Naive B cell (primary cell): ENCODE results near the gene CDC42SE1. TPM values are rescaled to one million over a fixed set of nuclear protein-coding genes. Genes with fewer than 3 reads are reported as not detected.

Experiments used
- polyA plus RNA-seq, 6 donors: library from polyadenylated mRNA; unstranded; fragments of 300-500 nt; fragmentation: Illumina TruSeq; gene quantifications; one replicate each; pipeline ENCODE4 v1.2.3, GENCODE V29; 2021; ENCODE audit warnings: low read depth in 6 of 6

The CDC42SE1 gene
- polyA plus RNA-seq, 6 donors from 2014 or later: 98.9 to 152 (median 119) TPM

Other genes with a start within 250 kb of the CDC42SE1 start
- 10 to 100 TPM; 15.0 to 33.4 (median 26.0) TPM for gene ARNT, start 183.0 kb downstream of the CDC42SE1 start, polyA plus RNA-seq
- gene CTXND2, start 172.5 kb downstream of the CDC42SE1 start, polyA plus RNA-seq: not detected
- gene SETDB1, start 133.3 kb downstream of the CDC42SE1 start, polyA plus RNA-seq: 10 to 100 TPM; 16.5 to 30.5 (median 22.6) TPM
- 100 to 1,000 TPM in 4 of 6 donors, 10 to 100 TPM in 2; 95.5 to 127 (median 115) TPM for gene CERS2, start 84.8 kb downstream of the CDC42SE1 start, polyA plus RNA-seq
- gene ANXA9, start 77.3 kb downstream of the CDC42SE1 start, polyA plus RNA-seq: under 1 TPM in 2 of 6 donors, not detected in 4; 0.13 to 0.42 TPM
- gene MINDY1, start 52.7 kb downstream of the CDC42SE1 start, polyA plus RNA-seq: 1 to 10 TPM; 2.4 to 8.8 (median 3.5) TPM
- 10 to 100 TPM; 40.2 to 89.9 (median 48.7) TPM for gene PRUNE1, start 51.2 kb downstream of the CDC42SE1 start, polyA plus RNA-seq
- under 1 TPM in 1 of 6 donors, not detected in 5; 0.19 TPM for gene BNIPL, start 23.0 kb downstream of the CDC42SE1 start, polyA plus RNA-seq
- gene C1orf56, start 11.9 kb downstream of the CDC42SE1 start, polyA plus RNA-seq: 10 to 100 TPM in 1 of 6 donors, 1 to 10 TPM in 5; 1.3 to 10.7 (median 8.2) TPM
- 1 to 10 TPM in 5 of 6 donors, under 1 TPM in 1; 0.82 to 3.1 (median 2.5) TPM for gene MLLT11, start 775 bp upstream of the CDC42SE1 start, polyA plus RNA-seq
- 1 to 10 TPM; 2.4 to 9.2 (median 4.8) TPM for gene GABPB2, start 11.1 kb upstream of the CDC42SE1 start, polyA plus RNA-seq
- gene SEMA6C, start 87.0 kb upstream of the CDC42SE1 start, polyA plus RNA-seq: not detected
- gene TNFAIP8L2, start 97.0 kb upstream of the CDC42SE1 start, polyA plus RNA-seq: 10 to 100 TPM in 2 of 6 donors, 1 to 10 TPM in 3, not detected in 1; 5.0 to 15.6 (median 8.3) TPM
- gene LYSMD1, start 106.3 kb upstream of the CDC42SE1 start, polyA plus RNA-seq: 1 to 10 TPM in 1 of 6 donors, under 1 TPM in 4, not detected in 1; 0.25 to 1.1 (median 0.60) TPM
- gene SCNM1, start 106.5 kb upstream of the CDC42SE1 start, polyA plus RNA-seq: 10 to 100 TPM; 62.2 to 96.1 (median 71.2) TPM
- gene TMOD4, start 116.4 kb upstream of the CDC42SE1 start, polyA plus RNA-seq: 1 to 10 TPM in 1 of 6 donors, under 1 TPM in 2, not detected in 3; 0.32 to 1.2 (median 0.53) TPM
- gene VPS72, start 130.6 kb upstream of the CDC42SE1 start, polyA plus RNA-seq: 10 to 100 TPM; 58.1 to 81.1 (median 72.1) TPM
- gene PIP5K1A, start 138.9 kb upstream of the CDC42SE1 start, polyA plus RNA-seq: 10 to 100 TPM; 17.0 to 22.9 (median 19.7) TPM
- 100 to 1,000 TPM; 253 to 417 (median 291) TPM for gene PSMD4, start 195.1 kb upstream of the CDC42SE1 start, polyA plus RNA-seq
- 1 to 10 TPM in 4 of 6 donors, under 1 TPM in 2; 0.08 to 2.6 (median 1.6) TPM for gene ZNF687, start 222.7 kb upstream of the CDC42SE1 start, polyA plus RNA-seq